ENCODE results near the gene CCDC40. TPM values are rescaled to one million over a fixed set of nuclear protein-coding genes. Genes with fewer than 3 reads are reported as not detected.

CCDC40 gene
- total and polyA plus RNA-seq, 10 of the 15 experiments (the other 5 are each of a cell fraction or from before 2014, with no cell fraction given), result 0.06 to 0.10 TPM; not detected in 8

DNA sequence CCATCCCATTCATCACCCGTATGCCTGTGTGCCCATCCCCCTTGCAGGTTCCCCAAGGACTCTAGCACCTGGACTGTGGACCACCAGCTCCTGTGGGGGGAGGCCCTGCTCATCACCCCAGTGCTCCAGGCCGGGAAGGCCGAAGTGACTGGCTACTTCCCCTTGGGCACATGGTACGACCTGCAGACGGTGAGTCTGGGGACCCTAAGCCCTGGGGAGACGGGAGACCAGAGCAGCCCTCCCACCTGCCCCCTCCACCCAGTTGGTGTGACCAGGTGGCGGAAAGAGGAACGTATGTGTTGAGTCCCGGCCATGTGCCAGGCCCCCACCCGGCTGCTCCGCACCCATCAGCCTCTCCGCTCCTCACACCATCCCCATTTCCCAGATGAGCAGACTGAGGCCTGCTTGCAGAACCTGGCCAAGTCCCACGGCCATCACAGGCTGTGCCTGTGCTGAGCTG lies 80.5 kb downstream of the CCDC40 start:
- H3K9me3 ChIP-seq (replicated peaks; ENCODE audit: control insufficient read depth, insufficient read depth, low read length), result no peaks in the 10 kb centered on the region; the same call in 2 of the 3 replicates
- H4K20me1 ChIP-seq (ENCODE audit: control insufficient read depth, insufficient read depth), result no peaks in the 10 kb centered on the region
- H3K27me3 ChIP-seq (replicated peaks in 1 of 2; ENCODE audit: control insufficient read depth in 2 of 2, insufficient read depth in 2 of 2, low read length in 1 of 2), result no peaks in the 10 kb centered on the region; a peak in 1 of 4 replicates
- TF ChIP-seq, protein P1, sequence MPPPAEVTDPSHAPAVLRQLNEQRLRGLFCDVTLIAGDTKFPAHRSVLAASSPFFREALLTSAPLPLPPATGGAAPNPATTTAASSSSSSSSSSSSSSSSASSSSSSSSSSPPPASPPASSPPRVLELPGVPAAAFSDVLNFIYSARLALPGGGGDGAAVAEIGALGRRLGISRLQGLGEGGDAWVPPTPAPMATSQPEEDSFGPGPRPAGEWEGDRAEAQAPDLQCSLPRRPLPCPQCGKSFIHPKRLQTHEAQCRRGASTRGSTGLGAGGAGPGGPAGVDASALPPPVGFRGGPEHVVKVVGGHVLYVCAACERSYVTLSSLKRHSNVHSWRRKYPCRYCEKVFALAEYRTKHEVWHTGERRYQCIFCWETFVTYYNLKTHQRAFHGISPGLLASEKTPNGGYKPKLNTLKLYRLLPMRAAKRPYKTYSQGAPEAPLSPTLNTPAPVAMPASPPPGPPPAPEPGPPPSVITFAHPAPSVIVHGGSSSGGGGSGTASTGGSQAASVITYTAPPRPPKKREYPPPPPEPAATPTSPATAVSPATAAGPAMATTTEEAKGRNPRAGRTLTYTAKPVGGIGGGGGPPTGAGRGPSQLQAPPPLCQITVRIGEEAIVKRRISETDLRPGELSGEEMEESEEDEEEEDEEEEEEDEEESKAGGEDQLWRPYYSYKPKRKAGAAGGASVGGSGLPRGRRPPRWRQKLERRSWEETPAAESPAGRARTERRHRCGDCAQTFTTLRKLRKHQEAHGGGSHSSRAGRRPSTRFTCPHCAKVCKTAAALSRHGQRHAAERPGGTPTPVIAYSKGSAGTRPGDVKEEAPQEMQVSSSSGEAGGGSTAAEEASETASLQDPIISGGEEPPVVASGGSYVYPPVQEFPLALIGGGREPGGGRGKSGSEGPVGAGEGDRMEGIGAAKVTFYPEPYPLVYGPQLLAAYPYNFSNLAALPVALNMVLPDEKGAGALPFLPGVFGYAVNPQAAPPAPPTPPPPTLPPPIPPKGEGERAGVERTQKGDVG (CRISPR knock-in tag; IDR thresholded peaks at IDR 0.05), result no peak
- TF ChIP-seq, protein P2, sequence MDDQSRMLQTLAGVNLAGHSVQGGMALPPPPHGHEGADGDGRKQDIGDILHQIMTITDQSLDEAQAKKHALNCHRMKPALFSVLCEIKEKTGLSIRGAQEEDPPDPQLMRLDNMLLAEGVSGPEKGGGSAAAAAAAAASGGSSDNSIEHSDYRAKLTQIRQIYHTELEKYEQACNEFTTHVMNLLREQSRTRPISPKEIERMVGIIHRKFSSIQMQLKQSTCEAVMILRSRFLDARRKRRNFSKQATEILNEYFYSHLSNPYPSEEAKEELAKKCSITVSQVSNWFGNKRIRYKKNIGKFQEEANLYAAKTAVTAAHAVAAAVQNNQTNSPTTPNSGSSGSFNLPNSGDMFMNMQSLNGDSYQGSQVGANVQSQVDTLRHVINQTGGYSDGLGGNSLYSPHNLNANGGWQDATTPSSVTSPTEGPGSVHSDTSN (IDR thresholded peaks at IDR 0.05; ENCODE audit: insufficient replicate concordance, low read depth, low read length), result no peak
- TF ChIP-seq SREBF2 (IDR thresholded peaks at IDR 0.05; ENCODE audit: low read length), result no peak
- TF ChIP-seq, protein P3, sequence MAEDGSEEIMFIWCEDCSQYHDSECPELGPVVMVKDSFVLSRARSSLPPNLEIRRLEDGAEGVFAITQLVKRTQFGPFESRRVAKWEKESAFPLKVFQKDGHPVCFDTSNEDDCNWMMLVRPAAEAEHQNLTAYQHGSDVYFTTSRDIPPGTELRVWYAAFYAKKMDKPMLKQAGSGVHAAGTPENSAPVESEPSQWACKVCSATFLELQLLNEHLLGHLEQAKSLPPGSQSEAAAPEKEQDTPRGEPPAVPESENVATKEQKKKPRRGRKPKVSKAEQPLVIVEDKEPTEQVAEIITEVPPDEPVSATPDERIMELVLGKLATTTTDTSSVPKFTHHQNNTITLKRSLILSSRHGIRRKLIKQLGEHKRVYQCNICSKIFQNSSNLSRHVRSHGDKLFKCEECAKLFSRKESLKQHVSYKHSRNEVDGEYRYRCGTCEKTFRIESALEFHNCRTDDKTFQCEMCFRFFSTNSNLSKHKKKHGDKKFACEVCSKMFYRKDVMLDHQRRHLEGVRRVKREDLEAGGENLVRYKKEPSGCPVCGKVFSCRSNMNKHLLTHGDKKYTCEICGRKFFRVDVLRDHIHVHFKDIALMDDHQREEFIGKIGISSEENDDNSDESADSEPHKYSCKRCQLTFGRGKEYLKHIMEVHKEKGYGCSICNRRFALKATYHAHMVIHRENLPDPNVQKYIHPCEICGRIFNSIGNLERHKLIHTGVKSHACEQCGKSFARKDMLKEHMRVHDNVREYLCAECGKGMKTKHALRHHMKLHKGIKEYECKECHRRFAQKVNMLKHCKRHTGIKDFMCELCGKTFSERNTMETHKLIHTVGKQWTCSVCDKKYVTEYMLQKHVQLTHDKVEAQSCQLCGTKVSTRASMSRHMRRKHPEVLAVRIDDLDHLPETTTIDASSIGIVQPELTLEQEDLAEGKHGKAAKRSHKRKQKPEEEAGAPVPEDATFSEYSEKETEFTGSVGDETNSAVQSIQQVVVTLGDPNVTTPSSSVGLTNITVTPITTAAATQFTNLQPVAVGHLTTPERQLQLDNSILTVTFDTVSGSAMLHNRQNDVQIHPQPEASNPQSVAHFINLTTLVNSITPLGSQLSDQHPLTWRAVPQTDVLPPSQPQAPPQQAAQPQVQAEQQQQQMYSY (CRISPR knock-in tag; IDR thresholded peaks at IDR 0.05), result no peak
- H2AFZ ChIP-seq (ENCODE audit: control insufficient read depth, low read depth, low read length), result no peak overlapping the region
- H3K4me2 ChIP-seq (ENCODE audit: control insufficient read depth, insufficient read depth), result no peak overlapping the region
- no peak overlapping the region for H3K27ac ChIP-seq (ENCODE audit: control insufficient read depth, insufficient read depth)
- no peak overlapping the region for H3K4me3 ChIP-seq
- H3K4me1 ChIP-seq (ENCODE audit: control insufficient read depth, insufficient read depth, low read length), result no peaks in the 10 kb centered on the region
- no peaks in the 10 kb centered on the region for H3K36me3 ChIP-seq (ENCODE audit: control insufficient read depth in 2 of 2, insufficient read depth in 2 of 2, low read length in 1 of 2)
- BruUV-seq (replicated peaks), result no TSS peak
- 44% methylated on average over 13 of the region's 13 CpGs for WGBS (ENCODE audit: insufficient coverage, insufficient replicate concordance, low lambda C conversion rate, missing lambda C conversion rate)
- ChIA-PET POLR2A (no interaction called here), SMC1A (ENCODE audit: uncharacterized antibody, unreplicated experiment) (no interaction called here), CTCF (no interaction called here), RAD21 (ENCODE audit: unreplicated experiment) (no interaction called here)
- intact Hi-C loops (cut with micrococcal nuclease; ENCODE audit: unreplicated experiment), result no loop called here
- DNase-seq (ENCODE audit: low read depth, low spot score) (no peak), ATAC-seq (no peak), FAIRE-seq (no peak)
- in situ Hi-C loops (cut with MboI), result no loop called here
- H3K9ac ChIP-seq (ENCODE audit: control insufficient read depth, insufficient read depth, low read length), result no peak overlapping the region
- no peaks in the 10 kb centered on the region for H3K79me2 ChIP-seq (ENCODE audit: control insufficient read depth, insufficient read depth, low read length)
